ENCODE results near the gene LSM14B.

GRCh38 chr20:62147528-62147927 is 25.3 kb downstream of the LSM14B start:
- TF ChIP-seq CTCF (IDR thresholded peaks at IDR 0.05; ENCODE audit: low read depth, low read length) (no peak), POLR2A (IDR thresholded peaks at IDR 0.05; ENCODE audit: extremely low read depth, insufficient read length) (no peak), MYC (IDR thresholded peaks at IDR 0.05; ENCODE audit: low read depth, low read length) (no peak)
- TF ChIP-seq, protein P1, sequence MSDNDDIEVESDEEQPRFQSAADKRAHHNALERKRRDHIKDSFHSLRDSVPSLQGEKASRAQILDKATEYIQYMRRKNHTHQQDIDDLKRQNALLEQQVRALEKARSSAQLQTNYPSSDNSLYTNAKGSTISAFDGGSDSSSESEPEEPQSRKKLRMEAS (IDR thresholded peaks at IDR 0.05; ENCODE audit: low read depth, low read length): no peak
